Measurements from ENCODE around the gene CYP2R1.

Gene CYP2R1

DNA sequence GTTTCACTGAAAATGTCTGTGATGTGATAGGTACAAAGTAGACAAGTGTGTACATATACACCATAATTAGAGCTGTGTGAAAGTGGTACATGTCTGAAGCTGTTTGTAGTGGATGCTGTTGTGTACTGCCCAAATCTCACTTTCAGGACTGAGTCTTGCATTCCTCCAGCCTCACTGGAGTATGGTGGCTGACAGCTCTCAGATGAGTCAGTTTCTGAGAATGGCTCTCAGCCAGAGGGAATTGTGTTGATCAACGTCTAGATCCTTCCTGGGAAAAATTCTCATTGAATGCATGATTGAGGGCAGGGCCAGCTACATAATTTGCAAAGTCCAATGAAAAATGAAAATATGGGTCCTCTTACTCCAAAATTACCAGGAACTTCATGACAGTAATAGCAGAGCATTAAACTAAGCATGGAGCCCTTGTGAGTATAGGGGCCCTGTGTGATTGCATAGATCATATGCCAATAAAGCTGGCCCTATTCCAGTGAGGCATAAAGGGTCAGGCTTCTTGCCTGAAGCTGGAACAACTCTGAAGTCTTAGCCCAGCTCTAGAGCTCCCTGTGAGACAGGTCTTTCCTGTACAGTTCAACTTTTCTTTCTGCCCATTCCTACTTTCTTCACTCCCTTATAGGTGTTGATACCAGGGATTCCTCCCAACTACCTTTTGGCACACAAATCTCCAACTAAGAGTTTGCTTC lies 10.8 kb upstream of the CYP2R1 start:
- H3K79me2 ChIP-seq (ENCODE audit: insufficient read depth, low read length) = no peaks in the 10 kb centered on the region
- peaks cover 36% of the 10 kb centered on the region for H3K4me1 ChIP-seq (ENCODE audit: insufficient read depth, low read length, severe bottlenecking)
- H2AFZ ChIP-seq (ENCODE audit: low read length) = no peak overlapping the region
- H3K9me3 ChIP-seq (ENCODE audit: low read length) = no peaks in the 10 kb centered on the region
- no peaks in the 10 kb centered on the region for H3K27me3 ChIP-seq (ENCODE audit: insufficient read depth, low read length)
- no peaks in the 10 kb centered on the region for H3K9me2 ChIP-seq (ENCODE audit: low read depth, low read length)
- no peak overlapping the region for H3K4me2 ChIP-seq (ENCODE audit: low read length)
- no peaks in the 10 kb centered on the region for H3K36me3 ChIP-seq (ENCODE audit: insufficient read depth, low read length)
- TF ChIP-seq, protein P1, sequence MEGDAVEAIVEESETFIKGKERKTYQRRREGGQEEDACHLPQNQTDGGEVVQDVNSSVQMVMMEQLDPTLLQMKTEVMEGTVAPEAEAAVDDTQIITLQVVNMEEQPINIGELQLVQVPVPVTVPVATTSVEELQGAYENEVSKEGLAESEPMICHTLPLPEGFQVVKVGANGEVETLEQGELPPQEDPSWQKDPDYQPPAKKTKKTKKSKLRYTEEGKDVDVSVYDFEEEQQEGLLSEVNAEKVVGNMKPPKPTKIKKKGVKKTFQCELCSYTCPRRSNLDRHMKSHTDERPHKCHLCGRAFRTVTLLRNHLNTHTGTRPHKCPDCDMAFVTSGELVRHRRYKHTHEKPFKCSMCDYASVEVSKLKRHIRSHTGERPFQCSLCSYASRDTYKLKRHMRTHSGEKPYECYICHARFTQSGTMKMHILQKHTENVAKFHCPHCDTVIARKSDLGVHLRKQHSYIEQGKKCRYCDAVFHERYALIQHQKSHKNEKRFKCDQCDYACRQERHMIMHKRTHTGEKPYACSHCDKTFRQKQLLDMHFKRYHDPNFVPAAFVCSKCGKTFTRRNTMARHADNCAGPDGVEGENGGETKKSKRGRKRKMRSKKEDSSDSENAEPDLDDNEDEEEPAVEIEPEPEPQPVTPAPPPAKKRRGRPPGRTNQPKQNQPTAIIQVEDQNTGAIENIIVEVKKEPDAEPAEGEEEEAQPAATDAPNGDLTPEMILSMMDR (IDR thresholded peaks at IDR 0.05; ENCODE audit: low read length) = no peak
- H3K9ac ChIP-seq (ENCODE audit: low read length) = no peak overlapping the region
- H3F3A ChIP-seq (ENCODE audit: insufficient read depth, low read length) = peaks cover 5% of the 10 kb centered on the region; the same call in 1 of the 2 replicates
- H3K27ac ChIP-seq (ENCODE audit: low read depth, low read length, poor library complexity, severe bottlenecking) = no peak overlapping the region
- no peaks in the 10 kb centered on the region for H4K20me1 ChIP-seq (ENCODE audit: insufficient read depth, low read length)
- H3K4me3 ChIP-seq (ENCODE audit: low read depth, low read length, poor library complexity, severe bottlenecking) = no peak overlapping the region

- H3K9ac ChIP-seq (ENCODE audit: low read length) = no peak overlapping the region
- H3F3A ChIP-seq (ENCODE audit: insufficient read depth, low read length) = no peaks in the 10 kb centered on the region
- no peaks in the 10 kb centered on the region for H3K36me3 ChIP-seq (ENCODE audit: insufficient read depth, low read length)
- no peak overlapping the region for H3K27ac ChIP-seq (ENCODE audit: low read depth, low read length, poor library complexity, severe bottlenecking)
- no peaks in the 10 kb centered on the region for H4K20me1 ChIP-seq (ENCODE audit: insufficient read depth, low read length)
- no peaks in the 10 kb centered on the region for H3K4me1 ChIP-seq (ENCODE audit: insufficient read depth, low read length, severe bottlenecking)
- H3K9me3 ChIP-seq (ENCODE audit: low read length) = no peaks in the 10 kb centered on the region
- no peak overlapping the region for H2AFZ ChIP-seq (ENCODE audit: low read length)
- H3K27me3 ChIP-seq (ENCODE audit: insufficient read depth, low read length) = no peaks in the 10 kb centered on the region
- no peaks in the 10 kb centered on the region for H3K79me2 ChIP-seq (ENCODE audit: insufficient read depth, low read length)
- H3K4me2 ChIP-seq (ENCODE audit: low read length) = no peak overlapping the region
- TF ChIP-seq, protein P1 (IDR thresholded peaks at IDR 0.05; ENCODE audit: low read length) = no peak
- TF ChIP-seq EZH2 (IDR thresholded peaks at IDR 0.05; ENCODE audit: borderline replicate concordance, low read length) = no peak
- no peaks in the 10 kb centered on the region for H3K9me2 ChIP-seq (ENCODE audit: low read depth, low read length)
- no peak overlapping the region for H3K4me3 ChIP-seq (ENCODE audit: low read depth, low read length, poor library complexity, severe bottlenecking)
Measured at GRCh38 chr11:14898906-14899305, 6.9 kb upstream of the CYP2R1 start.

DNA sequence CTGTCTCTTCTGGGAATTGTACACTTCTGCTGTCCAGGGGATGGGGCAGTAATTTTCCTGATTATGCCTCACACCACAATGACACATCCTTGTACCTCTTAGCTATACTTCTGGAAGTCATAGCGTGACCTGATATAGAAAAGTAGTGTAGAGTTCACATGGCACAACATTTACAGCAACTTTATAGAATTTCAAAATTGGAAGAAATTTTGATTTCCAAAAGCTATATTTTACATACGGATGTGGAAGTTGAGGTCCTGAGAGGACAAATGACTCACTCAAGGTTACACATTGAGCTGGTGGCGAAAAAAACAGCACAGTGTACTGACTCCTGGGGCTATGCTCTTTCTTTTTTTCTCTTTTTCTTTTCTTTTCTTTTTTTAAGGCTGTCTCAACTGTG lies 6.3 kb upstream of the CYP2R1 start:
- H3K79me2 ChIP-seq (ENCODE audit: insufficient read depth, low read length) = no peaks in the 10 kb centered on the region
- H3K27me3 ChIP-seq (ENCODE audit: insufficient read depth, low read length) = no peaks in the 10 kb centered on the region
- no peaks in the 10 kb centered on the region for H3F3A ChIP-seq (ENCODE audit: insufficient read depth, low read length)
- H3K4me3 ChIP-seq (ENCODE audit: low read depth, low read length, poor library complexity, severe bottlenecking) = no peak overlapping the region
- TF ChIP-seq EZH2 (IDR thresholded peaks at IDR 0.05; ENCODE audit: borderline replicate concordance, low read length) = no peak
- TF ChIP-seq, protein P1 (IDR thresholded peaks at IDR 0.05; ENCODE audit: low read length) = no peak
- no peak overlapping the region for H2AFZ ChIP-seq (ENCODE audit: low read length)
- no peak overlapping the region for H3K4me2 ChIP-seq (ENCODE audit: low read length)
- no peaks in the 10 kb centered on the region for H4K20me1 ChIP-seq (ENCODE audit: insufficient read depth, low read length)
- H3K36me3 ChIP-seq (ENCODE audit: insufficient read depth, low read length) = no peaks in the 10 kb centered on the region
- H3K27ac ChIP-seq (ENCODE audit: low read depth, low read length, poor library complexity, severe bottlenecking) = no peak overlapping the region
- H3K9ac ChIP-seq (ENCODE audit: low read length) = no peak overlapping the region
- no peaks in the 10 kb centered on the region for H3K9me3 ChIP-seq (ENCODE audit: low read length)
- no peaks in the 10 kb centered on the region for H3K9me2 ChIP-seq (ENCODE audit: low read depth, low read length)
- no peaks in the 10 kb centered on the region for H3K4me1 ChIP-seq (ENCODE audit: insufficient read depth, low read length, severe bottlenecking)
